Activated naive CD4-positive, alpha-beta T cell treated with anti-CD3 and anti-CD28 coated beads, Interleukin-2, amount 50 U/mL, for 24 hours (primary cell): ENCODE data around the gene TMEM42.
"Not testable (repeated sequence)": the region's sequence is repeated elsewhere in the genome, so short reads cannot be mapped to it uniquely, and the experiment has no call there.

Experiments
- H3K27ac Mint-ChIP-seq: one replicate; pipeline ENCODE4 v1.8.0; 2021; ENCODE audit warnings: mild to moderate bottlenecking, mixed read lengths
- H3K27me3 Mint-ChIP-seq: one replicate; pipeline ENCODE4 v1.8.0; 2021; ENCODE audit warnings: mixed read lengths
- H3K36me3 Mint-ChIP-seq: one replicate; pipeline ENCODE4 v1.8.0; 2021; ENCODE audit warnings: mixed read lengths
- H3K4me1 Mint-ChIP-seq: one replicate; pipeline ENCODE4 v1.8.0; 2021; ENCODE audit warnings: mixed read lengths
- H3K4me3 Mint-ChIP-seq: one replicate; pipeline ENCODE4 v1.8.0; 2021; ENCODE audit warnings: mild to moderate bottlenecking, mixed read lengths
- H3K9me3 Mint-ChIP-seq: one replicate; pipeline ENCODE4 v1.8.0; 2021; ENCODE audit warnings: mixed read lengths

The TMEM42 gene

DNA sequence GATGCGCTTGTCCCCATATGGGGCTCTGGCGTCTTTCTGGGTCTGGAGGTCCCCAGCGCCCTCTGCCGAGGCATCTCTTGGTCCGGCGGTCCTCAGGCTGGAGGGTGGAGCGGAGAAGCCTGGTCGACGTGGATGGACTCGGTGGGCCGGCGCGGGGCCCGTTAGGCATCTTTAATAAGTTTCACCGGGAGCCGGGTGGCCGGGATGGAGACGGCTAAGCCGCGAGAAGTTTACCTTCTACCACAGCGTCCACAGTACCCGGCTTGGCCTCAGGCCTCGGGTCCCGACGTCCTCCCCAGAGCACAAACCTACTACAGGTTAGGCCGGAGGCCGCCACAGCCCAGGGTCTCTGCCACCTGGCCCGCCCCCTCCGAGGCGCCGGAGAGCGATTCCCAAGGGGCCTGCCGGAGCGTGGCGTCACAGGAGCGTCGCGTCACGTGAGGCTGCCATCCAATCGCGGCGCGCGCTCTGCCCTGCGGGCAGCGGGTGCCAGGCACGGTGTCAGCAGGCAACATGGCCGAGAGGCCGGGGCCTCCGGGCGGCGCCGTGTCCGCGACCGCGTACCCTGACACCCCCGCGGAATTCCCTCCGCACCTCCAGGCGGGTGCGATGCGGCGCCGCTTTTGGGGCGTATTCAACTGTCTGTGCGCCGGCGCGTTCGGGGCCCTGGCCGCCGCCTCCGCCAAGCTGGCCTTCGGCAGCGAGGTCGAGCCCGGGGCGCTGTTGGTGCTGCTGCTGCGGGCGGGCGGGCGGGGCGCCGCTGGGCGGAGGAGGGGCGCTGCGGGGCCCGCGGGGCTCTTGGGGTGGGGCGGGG lies at the start of gene TMEM42:
Gene TMEM42, plus strand, starts transcription at position 501 of the 814 bp plus-strand sequence. Its CDS starts 13 bp downstream, at position 514.
- Mint-ChIP-seq H3K27ac (peak within 1 kb of the TSS; percentile 94), H3K9me3 (no peaks in the 10 kb centered on the region), H3K4me1 (peaks cover 45% of the 10 kb centered on the region), H3K27me3 (no peaks in the 10 kb centered on the region), H3K4me3 (peak within 1 kb of the TSS; percentile 90), H3K36me3 (no peaks in the 10 kb centered on the region)

DNA sequence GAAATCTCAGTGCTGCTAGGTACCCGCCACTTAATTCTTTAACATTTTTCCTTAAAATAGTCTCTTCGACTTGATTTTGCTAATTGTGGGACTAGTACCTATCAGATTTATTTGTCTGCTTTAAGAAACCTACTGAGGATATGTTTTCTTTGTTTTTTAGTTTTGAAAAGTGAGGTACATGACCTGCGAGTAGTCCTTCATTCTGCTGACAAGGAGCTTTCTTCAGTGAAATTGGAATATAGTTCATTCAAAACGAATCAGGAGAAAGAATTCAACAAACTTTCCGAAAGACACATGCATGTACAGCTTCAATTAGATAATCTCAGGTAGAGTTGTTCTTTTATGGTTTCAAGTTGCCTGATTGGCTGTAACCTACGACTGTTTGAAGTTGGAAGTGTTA lies 47.0 kb upstream of the TMEM42 start:
- no peak overlapping the region for H3K4me3 Mint-ChIP-seq
- no peak overlapping the region for H3K27ac Mint-ChIP-seq
- no peaks in the 10 kb centered on the region for H3K27me3 Mint-ChIP-seq
- H3K9me3 Mint-ChIP-seq = peaks cover 5% of the 10 kb centered on the region
- no peaks in the 10 kb centered on the region for H3K4me1 Mint-ChIP-seq
- peaks cover 2% of the 10 kb centered on the region for H3K36me3 Mint-ChIP-seq

DNA sequence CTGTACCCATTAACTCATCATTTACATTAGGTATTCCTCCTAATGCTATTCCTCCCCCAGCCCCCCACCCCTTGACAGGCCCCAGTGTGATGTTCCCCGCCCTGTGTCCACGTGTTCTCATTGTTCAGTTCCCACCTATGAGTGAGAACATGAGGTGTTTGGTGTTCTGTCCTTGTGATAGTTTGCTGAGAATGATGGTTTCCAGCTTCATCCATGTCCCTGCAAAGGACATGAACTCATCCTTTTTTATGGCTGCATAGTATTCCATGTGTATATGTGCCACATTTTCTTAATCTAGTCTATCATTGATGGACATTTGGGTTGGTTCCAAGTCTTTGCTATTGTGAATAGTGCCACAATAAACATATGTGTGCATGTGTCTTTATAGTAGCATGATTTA lies 45.4 kb upstream of the TMEM42 start:
- H3K27ac Mint-ChIP-seq, H3K9me3 Mint-ChIP-seq, H3K4me1 Mint-ChIP-seq, H3K36me3 Mint-ChIP-seq, H3K27me3 Mint-ChIP-seq, H3K4me3 Mint-ChIP-seq: not testable (repeated sequence)

DNA sequence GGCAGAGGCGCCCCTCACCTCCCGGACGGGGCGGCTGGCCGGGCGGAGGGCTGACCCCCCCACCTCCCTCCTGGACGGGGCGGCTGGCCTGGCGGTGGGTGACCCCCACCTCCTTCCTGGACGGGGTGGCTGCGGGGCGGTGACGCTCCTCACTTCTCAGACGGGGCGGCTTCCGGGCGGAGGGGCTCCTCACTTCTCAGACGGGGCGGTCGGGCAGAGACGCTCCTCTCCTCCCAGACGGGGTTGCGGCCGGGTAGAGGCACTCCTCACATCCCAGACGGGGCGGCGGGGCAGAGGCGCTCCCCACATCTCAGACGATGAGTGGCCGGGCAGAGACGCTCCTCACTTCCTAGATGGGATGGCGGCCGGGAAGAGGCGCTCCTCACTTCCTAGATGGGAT lies 40.5 kb upstream of the TMEM42 start:
- H3K4me3 Mint-ChIP-seq, H3K36me3 Mint-ChIP-seq, H3K27me3 Mint-ChIP-seq, H3K9me3 Mint-ChIP-seq, H3K27ac Mint-ChIP-seq, H3K4me1 Mint-ChIP-seq: not testable (repeated sequence)

DNA sequence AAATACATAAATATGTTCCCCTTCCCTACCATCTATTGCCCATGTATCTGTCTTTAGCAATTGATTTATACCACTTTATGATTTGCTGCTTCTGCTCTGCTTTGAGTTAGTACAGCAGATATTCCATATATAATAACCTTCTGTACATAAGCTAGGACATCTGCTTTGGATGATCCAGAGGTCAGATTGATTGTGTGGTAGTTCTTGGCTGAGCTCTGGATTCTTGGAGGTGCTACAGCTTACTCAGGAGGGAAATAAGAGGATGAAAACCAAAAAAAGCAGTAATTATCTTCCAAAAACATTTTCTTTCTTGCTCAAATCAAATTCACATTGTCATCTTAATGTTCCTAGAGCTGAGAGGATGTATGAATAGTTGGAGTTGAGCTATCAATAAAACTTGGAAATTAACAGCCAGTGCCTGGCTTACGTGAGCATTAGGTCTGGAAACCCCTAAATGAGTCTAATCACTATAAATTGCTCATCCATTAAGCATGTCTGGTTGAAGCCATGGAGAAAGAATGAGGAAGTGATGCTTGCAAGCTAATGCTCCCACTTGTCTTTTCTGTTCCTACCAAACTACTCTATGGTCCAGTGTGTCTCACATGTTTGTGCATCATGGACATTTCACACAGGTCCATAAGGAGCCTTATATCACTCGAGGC lies 36.3 kb upstream of the TMEM42 start:
- no peaks in the 10 kb centered on the region for H3K27me3 Mint-ChIP-seq
- H3K27ac Mint-ChIP-seq = no peak overlapping the region
- no peaks in the 10 kb centered on the region for H3K9me3 Mint-ChIP-seq
- H3K36me3 Mint-ChIP-seq = no peaks in the 10 kb centered on the region
- H3K4me3 Mint-ChIP-seq = no peak overlapping the region
- no peaks in the 10 kb centered on the region for H3K4me1 Mint-ChIP-seq

DNA sequence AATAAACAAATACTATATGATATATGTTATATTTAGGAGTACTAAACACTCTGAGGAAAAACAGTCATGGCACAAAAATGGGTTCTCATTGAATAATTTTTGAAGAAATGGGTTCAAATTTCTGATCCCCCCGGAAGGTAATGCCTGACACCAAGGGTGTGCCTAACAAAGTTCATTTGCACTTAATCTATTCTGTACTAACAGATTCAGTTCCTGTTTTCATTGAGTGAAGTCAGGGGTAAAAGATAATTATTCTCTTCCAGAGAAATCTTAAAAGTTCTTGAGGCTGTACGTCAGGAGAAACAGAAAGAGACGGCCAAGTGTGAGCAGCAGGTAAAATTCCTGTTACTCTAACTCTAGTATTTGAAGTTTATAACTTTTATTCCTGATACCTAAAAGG lies 34.5 kb upstream of the TMEM42 start:
- Mint-ChIP-seq H3K27me3 (no peaks in the 10 kb centered on the region), H3K36me3 (no peaks in the 10 kb centered on the region), H3K4me3 (no peak overlapping the region), H3K9me3 (no peaks in the 10 kb centered on the region), H3K4me1 (no peaks in the 10 kb centered on the region), H3K27ac (no peak overlapping the region)

DNA sequence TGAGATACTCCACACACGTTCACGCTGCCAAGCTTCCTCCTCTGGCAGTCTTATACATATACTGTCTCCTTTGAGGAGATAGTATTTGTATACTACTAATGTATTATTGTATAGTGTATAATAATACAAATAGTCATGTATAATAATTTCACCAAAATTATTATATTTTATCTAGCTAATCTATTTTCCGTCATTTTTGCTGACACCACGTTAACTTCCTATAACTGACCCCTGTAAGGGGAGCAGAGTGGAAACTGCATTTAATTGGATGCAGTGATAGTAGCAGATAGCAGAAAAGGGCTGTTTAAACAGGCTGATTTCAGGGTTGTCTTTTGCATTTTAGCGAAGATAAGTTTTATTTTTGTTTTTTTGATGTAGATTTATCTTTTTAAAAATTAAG lies 30.5 kb upstream of the TMEM42 start:
- Mint-ChIP-seq H3K27me3 (no peaks in the 10 kb centered on the region), H3K4me1 (no peaks in the 10 kb centered on the region), H3K4me3 (no peak overlapping the region), H3K9me3 (no peaks in the 10 kb centered on the region), H3K36me3 (peaks cover 3% of the 10 kb centered on the region), H3K27ac (no peak overlapping the region)

DNA sequence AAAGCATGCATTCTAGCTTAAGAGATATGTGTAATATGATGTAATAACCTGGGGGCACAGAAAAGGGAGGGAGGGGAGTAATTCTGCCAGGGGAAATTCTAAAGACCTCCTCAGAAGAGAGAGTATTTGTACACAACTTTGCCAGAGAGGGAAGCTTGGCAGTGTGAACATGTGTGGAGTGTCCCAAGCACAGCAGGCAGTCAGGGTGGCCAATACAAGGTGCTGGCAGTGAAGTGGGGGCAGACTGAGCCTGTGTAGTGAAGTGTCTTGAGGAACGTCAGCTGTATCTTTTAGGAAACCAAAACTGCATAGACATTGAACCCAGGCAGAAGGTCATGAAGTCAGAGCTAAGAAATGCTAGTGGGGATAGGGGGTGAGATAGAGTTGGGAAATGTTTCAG lies 29.7 kb upstream of the TMEM42 start:
- Mint-ChIP-seq H3K27me3 (no peaks in the 10 kb centered on the region), H3K4me1 (no peaks in the 10 kb centered on the region), H3K27ac (no peak overlapping the region), H3K9me3 (peaks cover 6% of the 10 kb centered on the region), H3K36me3 (peaks cover 3% of the 10 kb centered on the region), H3K4me3 (no peak overlapping the region)

DNA sequence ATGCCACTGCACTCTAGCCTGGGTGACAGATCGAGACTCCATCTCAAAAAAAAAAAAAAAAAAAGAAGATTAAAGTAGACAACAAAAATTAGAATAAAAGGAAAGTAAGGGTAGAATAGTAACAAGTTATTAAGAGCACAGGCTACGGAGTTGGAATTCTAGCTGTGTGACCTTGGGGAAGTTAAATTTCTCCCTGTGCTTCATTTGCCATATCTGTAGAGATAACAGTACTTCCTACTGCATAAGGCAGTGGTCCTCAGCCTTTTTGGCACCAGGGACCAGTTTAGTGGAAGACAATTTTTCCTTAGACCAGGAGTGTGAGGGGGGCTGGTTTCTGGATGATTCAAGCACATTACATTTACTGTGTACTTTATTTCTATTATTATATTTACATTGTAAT lies 28.7 kb upstream of the TMEM42 start:
- Mint-ChIP-seq H3K27me3 (no peaks in the 10 kb centered on the region), H3K36me3 (peaks cover 3% of the 10 kb centered on the region), H3K27ac (no peak overlapping the region), H3K4me3 (no peak overlapping the region), H3K4me1 (no peaks in the 10 kb centered on the region), H3K9me3 (peaks cover 11% of the 10 kb centered on the region)

DNA sequence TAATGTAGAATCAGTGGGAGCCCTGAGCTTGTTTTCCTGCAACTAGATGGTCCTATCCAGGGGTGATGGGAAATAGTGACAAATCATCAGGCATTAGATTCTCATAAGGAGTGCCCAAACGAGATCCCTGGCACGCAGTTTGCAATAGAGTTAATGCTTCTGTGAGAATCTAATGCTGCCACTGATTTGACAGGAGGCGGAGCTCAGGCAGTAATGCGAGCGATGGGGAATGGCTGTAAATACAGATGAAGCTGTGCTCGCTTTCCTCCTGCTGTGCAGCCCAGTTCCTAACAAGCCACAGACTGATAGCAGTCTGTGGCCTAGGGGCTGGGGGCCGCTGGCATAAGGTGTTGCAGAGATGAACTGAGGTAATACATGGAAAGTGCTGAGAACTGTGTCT lies 28.3 kb upstream of the TMEM42 start:
- Mint-ChIP-seq H3K36me3 (peaks cover 3% of the 10 kb centered on the region), H3K4me3 (no peak overlapping the region), H3K27ac (no peak overlapping the region), H3K9me3 (peaks cover 11% of the 10 kb centered on the region), H3K27me3 (no peaks in the 10 kb centered on the region), H3K4me1 (no peaks in the 10 kb centered on the region)

DNA sequence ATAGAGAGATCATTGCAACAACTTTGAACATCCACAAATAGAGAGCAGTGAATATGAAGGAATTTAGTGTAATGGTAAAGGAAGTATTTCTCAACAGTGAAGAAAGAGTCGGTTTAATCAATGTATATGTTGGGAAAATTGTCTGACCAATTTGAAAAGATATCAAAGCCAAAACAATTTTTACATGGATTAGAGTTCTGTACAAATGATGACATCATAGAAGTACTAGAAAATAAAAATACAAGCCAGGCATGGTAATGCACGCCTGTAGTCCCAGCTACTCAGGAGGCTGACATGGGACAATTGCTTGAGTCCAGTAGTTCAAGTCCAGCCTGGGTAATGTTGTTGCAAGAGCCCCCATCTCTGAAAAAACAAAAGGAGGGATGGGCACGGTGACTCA lies 26.0 kb upstream of the TMEM42 start:
- H3K4me3 Mint-ChIP-seq = no peak overlapping the region
- no peaks in the 10 kb centered on the region for H3K27me3 Mint-ChIP-seq
- H3K9me3 Mint-ChIP-seq = peaks cover 11% of the 10 kb centered on the region
- H3K36me3 Mint-ChIP-seq = peaks cover 3% of the 10 kb centered on the region
- no peak overlapping the region for H3K27ac Mint-ChIP-seq
- no peaks in the 10 kb centered on the region for H3K4me1 Mint-ChIP-seq

DNA sequence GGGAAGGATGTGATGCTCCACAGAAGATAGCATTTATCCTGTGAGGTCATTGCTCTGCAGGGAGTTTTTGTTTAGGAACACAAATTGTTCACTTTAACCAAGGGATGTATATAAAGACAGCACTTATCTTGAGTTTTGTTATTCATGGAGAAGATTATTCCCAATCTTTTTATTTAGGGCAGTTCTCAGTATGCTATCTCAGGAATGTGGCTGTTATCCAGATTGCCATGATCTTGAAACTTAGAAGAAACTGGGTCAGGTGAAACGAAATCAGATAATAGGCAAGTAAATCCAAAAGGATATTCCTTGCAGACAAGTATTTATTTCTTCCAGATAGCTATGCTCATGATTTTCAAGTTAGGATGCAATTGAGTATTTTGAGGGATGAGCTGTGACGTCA lies 19.3 kb upstream of the TMEM42 start:
- no peak overlapping the region for H3K4me3 Mint-ChIP-seq

DNA sequence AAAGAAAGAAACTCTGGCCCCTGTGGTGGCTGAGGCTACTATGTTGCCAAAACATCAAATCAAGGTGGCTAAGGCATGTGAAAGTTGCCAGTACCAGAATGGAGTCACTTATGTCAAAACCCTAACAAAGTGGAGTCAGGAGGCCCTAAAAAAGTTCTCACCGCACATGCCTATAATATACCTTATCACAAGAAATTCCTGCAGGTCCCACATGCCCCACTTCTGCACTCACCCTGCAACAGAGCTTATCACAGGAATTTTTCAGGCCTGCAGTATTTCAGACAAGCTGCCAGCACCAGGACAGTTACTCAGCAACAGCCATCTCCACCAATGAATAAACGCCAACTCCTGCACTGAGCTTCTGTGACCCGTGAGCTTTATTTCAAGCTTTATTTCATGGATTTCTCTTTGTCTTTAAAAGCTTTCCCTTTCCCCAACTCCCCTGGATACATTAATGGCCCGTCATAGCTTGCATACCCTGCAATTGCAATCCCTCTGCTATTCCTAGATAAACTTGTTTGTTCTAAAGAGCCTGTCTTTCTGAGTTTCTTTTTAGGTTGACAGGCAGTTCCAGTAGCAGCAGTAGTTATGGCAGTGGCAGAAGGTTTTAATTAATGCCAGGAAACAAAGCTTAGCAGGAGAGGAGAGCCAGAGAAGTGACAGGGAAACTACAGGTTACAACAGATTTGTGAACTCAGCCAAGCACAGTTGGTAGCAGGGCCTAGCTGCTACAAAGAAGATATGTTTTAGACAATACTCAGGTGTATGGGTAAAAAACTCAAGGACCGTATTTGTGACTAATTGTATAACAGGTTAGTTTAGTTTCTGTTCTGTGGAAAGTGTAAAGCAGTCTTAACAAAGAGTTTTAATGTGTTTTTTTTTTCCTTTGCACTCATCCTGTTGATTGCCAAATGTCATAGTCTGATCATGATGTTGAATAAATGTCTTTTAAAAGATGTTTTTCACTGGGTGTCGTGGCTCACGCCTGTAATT lies 15.9 kb upstream of the TMEM42 start:
- no peaks in the 10 kb centered on the region for H3K4me1 Mint-ChIP-seq
- H3K4me3 Mint-ChIP-seq = no peak overlapping the region
- H3K9me3 Mint-ChIP-seq = no peaks in the 10 kb centered on the region
- H3K27ac Mint-ChIP-seq = no peak overlapping the region
- H3K27me3 Mint-ChIP-seq = no peaks in the 10 kb centered on the region
- H3K36me3 Mint-ChIP-seq = no peaks in the 10 kb centered on the region

More for the DNA sequence above, 19.3 kb upstream of the TMEM42 start:
- Mint-ChIP-seq H3K4me1 (no peaks in the 10 kb centered on the region), H3K27ac (no peak overlapping the region), H3K9me3 (peaks cover 1% of the 10 kb centered on the region), H3K36me3 (no peaks in the 10 kb centered on the region), H3K27me3 (no peaks in the 10 kb centered on the region)

DNA sequence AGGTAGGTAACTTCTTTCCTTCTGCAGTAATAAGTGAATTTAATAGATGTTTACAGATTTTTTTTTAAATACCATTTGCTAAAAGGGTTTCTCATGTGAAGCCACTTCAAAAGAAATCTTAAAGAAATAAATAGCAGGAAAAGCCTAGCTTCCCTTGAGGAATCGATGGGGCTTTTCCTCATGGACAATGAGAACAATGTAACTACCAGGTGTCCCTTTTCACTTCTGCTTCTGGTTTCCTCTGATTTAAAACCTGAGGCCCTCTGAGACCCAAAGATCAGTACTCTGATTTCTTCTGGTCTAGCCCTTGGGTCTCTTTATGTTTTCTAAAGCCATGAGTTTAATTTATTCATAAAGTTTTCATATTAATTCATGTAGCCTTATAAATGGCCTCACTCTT lies 13.1 kb upstream of the TMEM42 start:
- H3K36me3 Mint-ChIP-seq = no peaks in the 10 kb centered on the region
- H3K27ac Mint-ChIP-seq = no peak overlapping the region
- H3K9me3 Mint-ChIP-seq = no peaks in the 10 kb centered on the region

DNA sequence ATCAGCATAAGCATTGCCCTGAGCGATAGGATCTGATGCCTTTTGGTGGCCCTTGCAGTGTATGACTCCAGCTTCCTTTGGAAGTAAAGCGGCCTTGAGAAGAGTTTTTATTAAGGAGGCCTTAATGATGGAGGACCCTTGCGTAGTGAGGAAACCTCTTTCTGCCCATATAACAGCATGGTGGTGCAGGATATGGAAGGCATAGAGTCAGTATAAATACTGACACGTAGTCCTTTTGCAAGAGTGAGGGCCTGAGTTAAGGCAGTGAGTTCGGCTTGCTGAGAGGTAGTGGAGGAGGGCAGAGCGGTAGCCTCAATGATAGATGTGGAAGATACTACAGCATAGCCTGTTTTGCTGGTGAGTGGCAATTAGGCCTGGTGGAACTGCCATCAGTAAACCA lies 5.0 kb upstream of the TMEM42 start:
- not testable (repeated sequence) for H3K27ac Mint-ChIP-seq, H3K36me3 Mint-ChIP-seq, H3K9me3 Mint-ChIP-seq, H3K4me1 Mint-ChIP-seq, H3K4me3 Mint-ChIP-seq, H3K27me3 Mint-ChIP-seq

More for the DNA sequence above, 13.1 kb upstream of the TMEM42 start:
- no peaks in the 10 kb centered on the region for H3K27me3 Mint-ChIP-seq
- no peaks in the 10 kb centered on the region for H3K4me1 Mint-ChIP-seq
- no peak overlapping the region for H3K4me3 Mint-ChIP-seq

DNA sequence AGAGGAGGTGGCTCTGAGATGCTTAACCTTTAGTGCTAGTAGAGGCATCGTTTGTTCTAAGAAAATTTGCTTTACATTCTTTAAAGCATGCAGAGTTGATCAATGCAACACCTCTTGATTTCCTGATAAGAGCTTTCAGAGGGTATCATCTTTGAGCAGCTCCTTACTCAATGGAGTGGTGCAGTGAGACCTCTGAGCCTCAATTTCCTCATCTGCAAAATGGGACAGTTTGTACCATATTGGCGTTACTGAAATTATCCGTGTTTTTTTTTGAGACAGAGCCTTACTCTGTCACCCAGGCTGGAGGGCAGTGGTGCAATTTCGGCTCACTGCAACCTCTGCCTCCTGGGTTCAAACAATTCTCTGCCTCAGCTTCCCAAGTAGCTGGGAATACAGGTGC lies 1.6 kb upstream of the TMEM42 start:
- H3K4me3 Mint-ChIP-seq = no peak overlapping the region

More for the DNA sequence above, 1.6 kb upstream of the TMEM42 start:
- H3K36me3 Mint-ChIP-seq = no peaks in the 10 kb centered on the region
- H3K9me3 Mint-ChIP-seq = no peaks in the 10 kb centered on the region
- no peak overlapping the region for H3K27ac Mint-ChIP-seq
- H3K4me1 Mint-ChIP-seq = peaks cover 30% of the 10 kb centered on the region
- no peaks in the 10 kb centered on the region for H3K27me3 Mint-ChIP-seq
